ENCODE results near the gene DGKE. TPM values are rescaled to one million over a fixed set of nuclear protein-coding genes. Genes with fewer than 3 reads are reported as not detected.

DGKE gene
- total and polyA plus RNA-seq, 2 of the 13 experiments (the other 11 are each of a cell fraction or from before 2014, with no cell fraction given): 3.2 to 5.3 TPM

DNA sequence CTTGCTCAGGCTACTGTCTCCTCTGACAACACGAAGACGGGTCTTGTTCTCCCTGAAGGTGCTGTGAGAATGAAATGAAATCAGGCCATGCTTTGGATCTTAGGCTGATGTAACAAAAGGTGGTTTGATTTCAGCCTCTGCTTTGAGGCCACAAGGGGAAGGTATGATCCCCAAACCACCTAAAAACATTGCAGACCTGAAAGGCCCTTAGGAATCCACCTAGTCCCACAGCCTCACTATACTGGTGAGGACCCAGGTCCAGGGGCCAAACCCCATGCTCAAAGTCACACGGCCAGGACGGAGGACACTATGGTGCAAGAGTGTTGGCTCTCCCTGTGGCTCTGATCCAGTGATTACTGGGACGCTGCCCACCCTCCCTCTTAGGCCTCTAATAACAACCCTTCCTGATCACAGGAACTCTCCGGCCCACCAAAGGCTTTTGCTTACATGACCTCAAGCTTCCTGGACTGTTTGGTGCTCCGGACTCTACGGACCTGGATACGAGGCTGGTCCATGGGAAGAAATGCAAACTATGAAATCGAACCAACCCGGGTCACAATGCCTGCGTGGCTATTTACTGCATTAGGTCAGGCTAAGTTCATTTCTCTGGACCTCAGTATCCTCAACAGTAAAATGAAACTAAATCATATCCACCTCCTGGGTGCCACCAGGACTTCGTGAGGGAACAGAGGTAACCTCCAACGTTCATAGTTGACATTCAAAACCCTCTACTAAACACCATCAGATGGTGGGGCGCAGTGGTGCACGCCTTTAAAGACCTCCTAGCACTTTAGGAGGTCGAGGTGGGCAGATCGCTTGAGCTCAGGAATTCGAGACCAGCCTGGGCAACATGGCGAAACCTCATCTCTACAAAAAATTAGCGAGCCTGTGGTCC is 78.4 kb downstream of the DGKE start (continued):
- TF ChIP-seq, protein P1, sequence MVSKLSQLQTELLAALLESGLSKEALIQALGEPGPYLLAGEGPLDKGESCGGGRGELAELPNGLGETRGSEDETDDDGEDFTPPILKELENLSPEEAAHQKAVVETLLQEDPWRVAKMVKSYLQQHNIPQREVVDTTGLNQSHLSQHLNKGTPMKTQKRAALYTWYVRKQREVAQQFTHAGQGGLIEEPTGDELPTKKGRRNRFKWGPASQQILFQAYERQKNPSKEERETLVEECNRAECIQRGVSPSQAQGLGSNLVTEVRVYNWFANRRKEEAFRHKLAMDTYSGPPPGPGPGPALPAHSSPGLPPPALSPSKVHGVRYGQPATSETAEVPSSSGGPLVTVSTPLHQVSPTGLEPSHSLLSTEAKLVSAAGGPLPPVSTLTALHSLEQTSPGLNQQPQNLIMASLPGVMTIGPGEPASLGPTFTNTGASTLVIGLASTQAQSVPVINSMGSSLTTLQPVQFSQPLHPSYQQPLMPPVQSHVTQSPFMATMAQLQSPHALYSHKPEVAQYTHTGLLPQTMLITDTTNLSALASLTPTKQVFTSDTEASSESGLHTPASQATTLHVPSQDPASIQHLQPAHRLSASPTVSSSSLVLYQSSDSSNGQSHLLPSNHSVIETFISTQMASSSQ (IDR thresholded peaks at IDR 0.05; ENCODE audit: low read depth): no peak
- TF ChIP-seq, protein P1 (CRISPR knock-in tag; IDR thresholded peaks at IDR 0.05; ENCODE audit: borderline replicate concordance): no peak
- TF ChIP-seq THAP7 (CRISPR knock-in tag; IDR thresholded peaks at IDR 0.05): peak; percentile 54; the same call in 1 of the 2 replicates
- peak; percentile 41; the same call in 1 of the 2 replicates for TF ChIP-seq IRF2 (CRISPR knock-in tag; IDR thresholded peaks at IDR 0.05)
- no peak for TF ChIP-seq PPARG (CRISPR knock-in tag; conservative IDR thresholded peaks at IDR 0.05)
- no peak for TF ChIP-seq GFI1 (CRISPR knock-in tag; IDR thresholded peaks at IDR 0.05; ENCODE audit: borderline replicate concordance)
- no peak for TF ChIP-seq SCMH1 (CRISPR knock-in tag; IDR thresholded peaks at IDR 0.05; ENCODE audit: borderline replicate concordance)
- TF ChIP-seq, protein P2, sequence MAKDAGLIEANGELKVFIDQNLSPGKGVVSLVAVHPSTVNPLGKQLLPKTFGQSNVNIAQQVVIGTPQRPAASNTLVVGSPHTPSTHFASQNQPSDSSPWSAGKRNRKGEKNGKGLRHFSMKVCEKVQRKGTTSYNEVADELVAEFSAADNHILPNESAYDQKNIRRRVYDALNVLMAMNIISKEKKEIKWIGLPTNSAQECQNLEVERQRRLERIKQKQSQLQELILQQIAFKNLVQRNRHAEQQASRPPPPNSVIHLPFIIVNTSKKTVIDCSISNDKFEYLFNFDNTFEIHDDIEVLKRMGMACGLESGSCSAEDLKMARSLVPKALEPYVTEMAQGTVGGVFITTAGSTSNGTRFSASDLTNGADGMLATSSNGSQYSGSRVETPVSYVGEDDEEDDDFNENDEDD (CRISPR knock-in tag; IDR thresholded peaks at IDR 0.05; ENCODE audit: borderline replicate concordance): no peak
- no peak for TF ChIP-seq AKAP8 (CRISPR knock-in tag; IDR thresholded peaks at IDR 0.05)
- TF ChIP-seq, protein P3, sequence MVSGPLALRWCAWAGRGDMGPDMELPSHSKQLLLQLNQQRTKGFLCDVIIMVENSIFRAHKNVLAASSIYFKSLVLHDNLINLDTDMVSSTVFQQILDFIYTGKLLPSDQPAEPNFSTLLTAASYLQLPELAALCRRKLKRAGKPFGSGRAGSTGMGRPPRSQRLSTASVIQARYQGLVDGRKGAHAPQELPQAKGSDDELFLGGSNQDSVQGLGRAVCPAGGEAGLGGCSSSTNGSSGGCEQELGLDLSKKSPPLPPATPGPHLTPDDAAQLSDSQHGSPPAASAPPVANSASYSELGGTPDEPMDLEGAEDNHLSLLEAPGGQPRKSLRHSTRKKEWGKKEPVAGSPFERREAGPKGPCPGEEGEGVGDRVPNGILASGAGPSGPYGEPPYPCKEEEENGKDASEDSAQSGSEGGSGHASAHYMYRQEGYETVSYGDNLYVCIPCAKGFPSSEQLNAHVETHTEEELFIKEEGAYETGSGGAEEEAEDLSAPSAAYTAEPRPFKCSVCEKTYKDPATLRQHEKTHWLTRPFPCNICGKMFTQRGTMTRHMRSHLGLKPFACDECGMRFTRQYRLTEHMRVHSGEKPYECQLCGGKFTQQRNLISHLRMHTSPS (CRISPR knock-in tag; IDR thresholded peaks at IDR 0.05; ENCODE audit: low read depth): no peak
- TF ChIP-seq, protein P4, sequence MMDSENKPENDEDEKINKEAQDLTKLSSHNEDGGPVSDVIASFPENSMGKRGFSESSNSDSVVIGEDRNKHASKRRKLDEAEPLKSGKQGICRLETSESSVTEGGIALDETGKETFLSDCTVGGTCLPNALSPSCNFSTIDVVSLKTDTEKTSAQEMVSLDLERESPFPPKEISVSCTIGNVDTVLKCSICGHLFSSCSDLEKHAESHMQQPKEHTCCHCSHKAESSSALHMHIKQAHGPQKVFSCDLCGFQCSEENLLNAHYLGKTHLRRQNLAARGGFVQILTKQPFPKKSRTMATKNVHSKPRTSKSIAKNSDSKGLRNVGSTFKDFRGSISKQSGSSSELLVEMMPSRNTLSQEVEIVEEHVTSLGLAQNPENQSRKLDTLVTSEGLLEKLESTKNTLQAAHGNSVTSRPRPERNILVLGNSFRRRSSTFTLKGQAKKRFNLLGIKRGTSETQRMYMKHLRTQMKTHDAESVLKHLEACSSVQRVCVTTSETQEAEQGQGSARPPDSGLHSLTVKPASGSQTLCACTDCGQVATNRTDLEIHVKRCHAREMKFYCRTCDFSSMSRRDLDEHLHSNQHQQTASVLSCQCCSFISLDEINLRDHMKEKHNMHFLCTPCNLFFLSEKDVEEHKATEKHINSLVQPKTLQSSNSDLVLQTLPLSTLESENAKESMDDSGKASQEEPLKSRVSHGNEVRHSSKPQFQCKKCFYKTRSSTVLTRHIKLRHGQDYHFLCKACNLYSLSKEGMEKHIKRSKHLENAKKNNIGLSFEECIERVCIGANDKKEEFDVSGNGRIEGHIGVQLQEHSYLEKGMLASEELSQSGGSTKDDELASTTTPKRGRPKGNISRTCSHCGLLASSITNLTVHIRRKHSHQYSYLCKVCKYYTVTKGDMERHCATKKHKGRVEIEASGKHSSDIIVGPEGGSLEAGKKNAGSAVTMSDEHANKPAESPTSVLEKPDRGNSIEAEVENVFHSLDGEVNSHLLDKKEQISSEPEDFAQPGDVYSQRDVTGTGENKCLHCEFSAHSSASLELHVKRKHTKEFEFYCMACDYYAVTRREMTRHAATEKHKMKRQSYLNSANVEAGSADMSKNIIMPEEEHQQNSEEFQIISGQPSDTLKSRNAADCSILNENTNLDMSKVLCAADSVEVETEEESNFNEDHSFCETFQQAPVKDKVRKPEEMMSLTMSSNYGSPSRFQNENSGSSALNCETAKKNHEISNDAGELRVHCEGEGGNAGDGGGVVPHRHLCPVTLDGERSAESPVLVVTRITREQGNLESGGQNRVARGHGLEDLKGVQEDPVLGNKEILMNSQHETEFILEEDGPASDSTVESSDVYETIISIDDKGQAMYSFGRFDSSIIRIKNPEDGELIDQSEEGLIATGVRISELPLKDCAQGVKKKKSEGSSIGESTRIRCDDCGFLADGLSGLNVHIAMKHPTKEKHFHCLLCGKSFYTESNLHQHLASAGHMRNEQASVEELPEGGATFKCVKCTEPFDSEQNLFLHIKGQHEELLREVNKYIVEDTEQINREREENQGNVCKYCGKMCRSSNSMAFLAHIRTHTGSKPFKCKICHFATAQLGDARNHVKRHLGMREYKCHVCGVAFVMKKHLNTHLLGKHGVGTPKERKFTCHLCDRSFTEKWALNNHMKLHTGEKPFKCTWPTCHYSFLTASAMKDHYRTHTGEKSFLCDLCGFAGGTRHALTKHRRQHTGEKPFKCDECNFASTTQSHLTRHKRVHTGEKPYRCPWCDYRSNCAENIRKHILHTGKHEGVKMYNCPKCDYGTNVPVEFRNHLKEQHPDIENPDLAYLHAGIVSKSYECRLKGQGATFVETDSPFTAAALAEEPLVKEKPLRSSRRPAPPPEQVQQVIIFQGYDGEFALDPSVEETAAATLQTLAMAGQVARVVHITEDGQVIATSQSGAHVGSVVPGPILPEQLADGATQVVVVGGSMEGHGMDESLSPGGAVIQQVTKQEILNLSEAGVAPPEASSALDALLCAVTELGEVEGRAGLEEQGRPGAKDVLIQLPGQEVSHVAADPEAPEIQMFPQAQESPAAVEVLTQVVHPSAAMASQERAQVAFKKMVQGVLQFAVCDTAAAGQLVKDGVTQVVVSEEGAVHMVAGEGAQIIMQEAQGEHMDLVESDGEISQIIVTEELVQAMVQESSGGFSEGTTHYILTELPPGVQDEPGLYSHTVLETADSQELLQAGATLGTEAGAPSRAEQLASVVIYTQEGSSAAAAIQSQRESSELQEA (CRISPR knock-in tag; IDR thresholded peaks at IDR 0.05; ENCODE audit: not compliant biosample characterization): no peak

Measured in HepG2 (cell line).